ENCODE results near the gene ARHGAP40.

ARHGAP40 gene

DNA sequence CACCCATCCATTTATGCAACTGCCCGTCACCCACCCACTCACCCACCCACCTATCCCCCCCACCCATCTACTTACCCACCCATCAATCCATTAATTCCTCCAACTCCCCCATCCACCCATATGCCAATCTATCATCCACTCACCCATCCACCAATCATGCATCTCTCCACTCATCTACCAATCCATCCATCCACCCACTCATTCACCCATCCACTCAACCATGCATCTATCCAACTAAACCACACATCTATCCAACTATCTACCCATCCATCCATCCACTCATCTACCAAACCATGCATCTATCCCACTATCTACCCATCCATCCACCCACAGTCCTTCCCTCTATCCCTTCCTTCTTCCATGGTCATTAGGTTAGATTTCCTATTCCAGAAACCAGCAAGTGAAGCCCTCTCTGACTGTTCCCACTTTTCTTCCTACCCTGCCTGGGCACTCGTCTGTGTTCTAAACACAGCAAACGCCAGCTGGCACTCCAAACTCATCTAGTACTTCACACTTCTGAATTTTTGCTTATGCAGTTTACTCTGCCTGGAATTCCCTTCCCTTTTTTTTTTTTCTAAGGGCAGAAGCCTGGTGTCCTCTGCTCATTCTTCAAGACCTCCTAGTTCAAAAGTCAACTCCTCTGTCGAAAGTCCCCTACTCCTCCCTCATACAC, 43.1 kb downstream of the ARHGAP40 start:
- DNase-seq (ENCODE audit: low read depth), result no peak
- no peak overlapping the region for H3K4me3 ChIP-seq (ENCODE audit: low read depth, low read length)

DNA sequence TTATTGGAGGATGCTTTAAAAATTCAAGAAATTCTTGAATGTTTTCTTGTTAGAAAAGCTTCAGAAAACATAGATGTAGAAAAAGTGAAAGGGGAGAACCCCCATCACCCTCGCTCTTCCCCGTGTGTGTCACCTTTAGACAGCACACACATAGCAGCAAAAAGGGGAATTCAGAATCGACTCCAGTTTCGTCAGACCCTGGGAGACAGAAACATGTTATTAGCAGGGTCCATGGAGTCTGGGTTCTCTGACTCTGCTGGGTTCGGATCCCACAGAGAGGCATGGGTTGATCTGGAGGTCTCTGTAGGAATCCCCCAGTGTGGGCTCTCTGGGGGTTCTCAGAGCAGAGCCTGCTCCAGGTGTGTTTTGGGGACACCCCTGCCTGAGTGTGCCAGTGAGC, 43.7 kb downstream of the ARHGAP40 start:
- no peak overlapping the region for H3K4me3 ChIP-seq (ENCODE audit: low read depth, low read length)
- no peak for DNase-seq (ENCODE audit: low read depth)

DNA sequence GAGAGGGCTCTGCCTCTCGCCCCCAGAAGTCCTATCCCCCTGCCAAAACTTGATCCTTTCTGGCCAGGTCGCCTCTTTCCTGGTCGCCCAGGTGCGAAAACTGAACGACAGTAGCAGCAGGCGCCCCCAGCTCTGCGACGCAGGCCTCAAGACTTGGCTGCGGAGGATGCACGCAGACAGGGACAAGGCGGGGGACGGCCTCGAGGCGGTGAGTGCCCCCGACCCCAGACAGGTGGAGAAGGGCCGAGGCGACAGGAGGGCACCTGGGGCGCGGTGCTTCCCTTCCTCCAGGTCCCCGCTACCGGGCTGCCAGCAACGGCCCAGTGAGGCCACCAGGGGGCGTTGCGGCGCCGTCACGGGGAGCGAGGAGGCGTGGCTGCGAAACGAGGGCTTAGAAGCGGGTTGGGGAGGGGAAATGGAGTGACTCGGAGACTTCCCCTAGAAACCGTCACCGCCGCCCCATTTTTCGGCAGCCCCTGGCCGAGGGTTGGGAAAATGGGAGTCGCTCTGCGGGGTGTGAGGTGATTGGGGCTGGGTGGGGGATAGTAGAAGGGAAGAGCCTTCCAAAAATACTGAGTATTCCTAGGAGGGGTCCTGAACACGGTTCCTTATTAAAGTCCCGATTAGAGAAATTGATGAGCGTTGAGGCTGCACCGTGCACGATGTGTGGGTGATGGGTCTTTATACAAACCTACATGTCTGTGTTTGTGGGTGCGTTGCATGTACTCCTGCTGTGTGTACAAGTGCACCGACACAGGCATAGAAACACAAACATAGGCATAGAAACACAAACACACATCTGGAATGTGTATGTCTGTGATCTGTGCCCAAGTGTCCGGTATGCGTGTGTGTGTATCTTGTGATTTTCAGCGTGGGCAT, 44.6 kb downstream of the ARHGAP40 start:
- peak overlapping the region; percentile 29 for H3K4me3 ChIP-seq (ENCODE audit: low read depth, low read length)

DNA sequence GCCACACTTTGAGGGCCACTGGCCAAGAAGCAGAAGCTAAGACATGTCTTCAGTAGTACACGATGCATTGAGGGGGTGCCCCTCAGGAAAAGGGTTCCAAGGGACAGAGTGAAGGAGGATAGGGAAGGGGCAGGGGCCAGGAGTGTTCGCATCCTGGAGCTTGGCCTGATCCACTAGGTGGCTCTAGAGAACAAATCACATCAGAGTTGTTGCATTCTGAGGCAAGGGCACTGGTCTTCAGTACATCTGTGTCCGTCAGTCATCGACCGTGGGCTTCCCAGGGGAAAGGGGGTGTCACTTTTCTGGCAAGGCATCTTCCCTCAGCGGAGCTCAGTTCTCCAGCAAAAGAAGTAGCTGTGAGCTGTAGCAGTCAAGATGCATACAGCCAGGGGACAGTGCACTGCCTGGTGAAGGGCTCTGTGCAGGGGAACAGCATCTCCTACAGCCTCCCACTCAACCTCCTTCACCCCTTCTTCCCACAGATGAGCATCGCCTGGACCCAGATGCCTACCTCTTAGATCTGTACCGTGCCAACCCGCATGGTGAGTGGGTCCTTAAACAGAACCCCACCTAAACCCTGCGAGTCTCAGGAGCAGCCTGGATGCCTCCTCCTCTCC, 47.8 kb downstream of the ARHGAP40 start:
- DNase-seq (ENCODE audit: low read depth), result no peak
- no peak overlapping the region for H3K4me3 ChIP-seq (ENCODE audit: low read depth, low read length)

More for the DNA sequence above, 44.6 kb downstream of the ARHGAP40 start:
- DNase-seq (ENCODE audit: low read depth), result peak; percentile 13

DNA sequence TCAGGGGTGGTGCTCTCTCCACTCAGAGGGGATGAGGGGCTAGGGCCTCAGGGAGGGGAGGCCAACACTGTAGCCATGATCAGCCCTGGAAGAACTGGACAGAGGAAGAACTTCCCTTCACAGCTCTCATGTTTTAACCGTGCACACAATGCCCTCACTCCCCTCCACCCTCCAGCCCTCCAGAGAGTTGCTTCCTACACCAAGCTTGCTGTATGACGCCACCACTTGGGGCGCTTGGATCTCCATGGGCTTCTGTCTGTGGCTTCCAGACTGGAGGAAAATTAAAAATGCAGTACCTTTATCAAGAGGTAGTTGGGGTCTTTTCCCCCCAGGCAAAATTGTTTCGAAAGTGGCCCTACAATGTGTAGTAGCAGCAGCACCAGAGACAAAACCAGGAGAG, 48.4 kb downstream of the ARHGAP40 start:
- no peak overlapping the region for H3K4me3 ChIP-seq (ENCODE audit: low read depth, low read length)
- no peak for DNase-seq (ENCODE audit: low read depth)

DNA sequence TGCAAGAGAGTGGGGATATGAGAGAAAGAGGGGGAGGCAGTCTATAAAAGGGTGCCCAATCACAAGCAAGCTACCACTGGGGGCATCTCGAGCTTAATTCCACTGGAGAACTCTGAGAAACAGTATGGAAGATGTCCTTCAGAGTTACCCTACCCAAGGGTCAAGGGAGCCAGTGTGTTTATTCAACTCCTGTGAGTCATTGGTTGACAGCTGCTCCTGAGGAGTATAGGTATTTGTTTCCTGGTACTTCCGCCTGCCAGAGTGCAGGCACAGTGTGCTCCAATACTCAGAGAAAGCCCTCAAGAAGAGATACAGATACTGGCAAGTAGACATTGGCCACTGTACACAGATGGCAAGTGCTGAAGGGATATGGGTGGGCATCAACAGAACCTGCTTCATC, 49.5 kb downstream of the ARHGAP40 start:
- DNase-seq (ENCODE audit: low read depth), result no peak
- no peak overlapping the region for H3K4me3 ChIP-seq (ENCODE audit: low read depth, low read length)

DNA sequence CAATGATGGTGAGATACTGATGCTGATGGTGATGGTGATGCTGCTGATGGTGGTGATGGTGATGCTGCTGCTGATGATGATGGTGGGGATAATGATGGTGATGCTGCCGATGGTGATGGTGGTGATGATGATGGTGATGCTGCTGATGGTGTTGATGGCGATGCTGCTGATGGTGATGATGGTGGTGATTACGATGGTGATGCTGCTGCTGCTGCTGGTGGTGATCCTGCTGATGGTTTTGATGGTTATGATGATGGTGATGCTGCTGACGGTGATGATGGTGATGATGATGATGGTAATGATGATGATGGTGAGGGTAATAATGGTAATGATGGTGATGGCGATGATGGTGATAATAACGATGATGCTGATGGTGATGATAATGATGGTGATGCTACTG, 50.0 kb downstream of the ARHGAP40 start:
- H3K4me3 ChIP-seq (ENCODE audit: low read depth, low read length), result no peak overlapping the region
- DNase-seq (ENCODE audit: low read depth), result no peak

DNA sequence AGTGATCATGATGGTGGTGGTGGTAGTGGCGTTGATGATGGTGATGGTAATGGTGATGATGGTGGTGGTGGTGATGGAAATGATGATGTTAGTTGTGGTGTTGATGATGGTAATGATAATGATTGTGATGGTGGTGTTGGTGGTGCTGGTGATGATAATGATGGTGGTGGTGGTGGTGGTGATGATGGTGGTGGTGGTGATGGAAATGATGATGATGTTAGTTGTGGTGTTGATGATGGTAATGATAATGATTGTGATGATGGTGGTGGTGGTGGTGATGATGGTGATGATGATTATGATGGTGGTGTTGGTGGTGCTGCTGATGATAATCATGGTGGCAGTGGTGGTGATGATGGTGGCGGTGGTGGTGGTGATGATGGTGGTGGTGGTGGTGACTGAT, 51.4 kb downstream of the ARHGAP40 start:
- no peak for DNase-seq (ENCODE audit: low read depth)

DNA sequence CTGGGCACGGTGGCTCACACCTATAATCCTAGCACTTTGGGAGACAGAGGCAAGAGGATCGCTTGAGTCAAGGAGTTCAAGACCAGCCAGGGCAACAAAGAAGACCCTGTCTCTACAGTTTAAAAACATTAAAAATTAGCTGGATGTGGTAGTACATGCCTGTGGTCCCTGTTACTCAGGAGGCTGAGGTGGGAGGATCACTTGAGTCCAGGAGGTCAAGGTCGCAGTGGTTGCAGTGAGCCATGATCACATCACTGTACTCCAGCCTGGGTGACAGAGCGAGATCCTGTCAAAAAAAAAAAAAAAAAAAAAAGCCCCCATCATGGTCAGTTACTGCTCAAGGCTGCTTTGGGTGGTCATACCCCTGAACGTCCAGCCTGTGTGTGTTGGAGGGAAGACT, 55.8 kb downstream of the ARHGAP40 start:
- H3K4me3 ChIP-seq (ENCODE audit: low read depth, low read length), result no peak overlapping the region
- DNase-seq (ENCODE audit: low read depth), result no peak

More for the DNA sequence above, 51.4 kb downstream of the ARHGAP40 start:
- H3K4me3 ChIP-seq (ENCODE audit: low read depth, low read length), result no peak overlapping the region

DNA sequence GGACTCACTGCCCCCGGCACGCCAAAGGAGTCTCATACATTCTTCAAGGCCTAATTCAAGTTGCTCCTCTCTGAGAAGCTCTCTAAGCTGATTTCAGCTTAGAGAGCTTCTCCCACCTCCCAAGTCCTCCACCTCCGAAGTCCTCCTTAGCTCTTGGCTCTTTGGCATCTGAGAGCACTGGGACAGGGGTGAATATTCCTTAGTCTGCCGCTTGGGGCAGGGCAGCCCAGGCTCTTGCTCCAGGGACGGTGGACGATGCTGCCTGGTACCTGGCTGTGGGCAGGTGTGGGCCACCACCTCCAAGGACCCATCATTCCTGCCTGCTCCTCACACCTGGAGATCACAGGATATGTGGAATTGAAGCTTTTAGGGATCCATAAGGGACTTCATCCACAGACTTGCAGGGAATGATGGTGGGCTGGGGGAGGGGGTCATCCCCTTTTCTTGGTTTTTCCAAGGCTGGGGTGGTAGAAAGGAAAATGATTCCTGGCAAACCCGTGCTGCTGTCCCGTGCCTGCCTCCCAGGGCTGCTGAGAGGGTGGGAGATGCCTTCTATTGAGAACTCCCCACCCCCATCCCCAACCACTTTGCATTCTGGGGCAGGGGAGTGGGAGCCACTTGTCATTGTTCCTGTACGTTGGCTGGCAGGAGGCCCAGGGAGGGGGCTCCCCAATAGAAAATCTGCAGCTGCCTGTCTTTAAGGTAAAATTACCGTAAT, 57.4 kb downstream of the ARHGAP40 start:
- no peak for DNase-seq (ENCODE audit: low read depth)
- no peak overlapping the region for H3K4me3 ChIP-seq (ENCODE audit: low read depth, low read length)

DNA sequence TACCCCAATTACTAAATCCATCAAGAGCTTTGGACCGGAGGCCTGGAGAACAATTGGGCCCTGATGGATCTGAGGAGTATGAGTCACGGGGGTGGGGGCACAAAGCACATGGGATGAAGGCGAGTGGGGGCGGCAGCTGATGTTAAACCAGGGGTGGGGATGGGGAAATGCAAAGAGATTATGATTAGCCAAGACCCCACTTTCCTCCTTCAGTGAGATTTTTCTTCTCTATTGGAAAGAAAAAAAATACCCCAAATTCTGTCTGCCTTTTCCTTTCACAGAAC, 57.9 kb downstream of the ARHGAP40 start:
- DNase-seq (ENCODE audit: low read depth), result no peak
- no peak overlapping the region for H3K4me3 ChIP-seq (ENCODE audit: low read depth, low read length)

DNA sequence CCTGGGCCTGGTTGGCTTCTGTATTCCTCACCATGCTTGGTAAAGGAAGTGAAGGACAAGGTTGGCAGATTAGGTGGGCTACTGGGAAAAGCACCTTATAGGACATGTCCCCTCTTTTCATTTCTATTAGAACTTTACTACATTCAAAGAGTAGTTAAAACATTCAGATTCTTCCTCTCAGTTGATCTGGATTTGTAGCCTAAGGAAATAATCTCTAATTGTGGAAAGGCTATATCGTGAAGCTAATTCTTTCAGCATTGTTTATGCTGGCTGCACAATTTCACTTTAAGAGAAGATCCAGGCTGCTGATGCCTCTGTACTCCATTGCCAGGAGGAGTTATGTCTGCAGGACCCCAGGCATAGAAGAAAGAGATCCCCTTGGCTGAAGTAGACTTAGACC, 58.8 kb downstream of the ARHGAP40 start:
- no peak for DNase-seq (ENCODE audit: low read depth)
- H3K4me3 ChIP-seq (ENCODE audit: low read depth, low read length), result no peak overlapping the region

DNA sequence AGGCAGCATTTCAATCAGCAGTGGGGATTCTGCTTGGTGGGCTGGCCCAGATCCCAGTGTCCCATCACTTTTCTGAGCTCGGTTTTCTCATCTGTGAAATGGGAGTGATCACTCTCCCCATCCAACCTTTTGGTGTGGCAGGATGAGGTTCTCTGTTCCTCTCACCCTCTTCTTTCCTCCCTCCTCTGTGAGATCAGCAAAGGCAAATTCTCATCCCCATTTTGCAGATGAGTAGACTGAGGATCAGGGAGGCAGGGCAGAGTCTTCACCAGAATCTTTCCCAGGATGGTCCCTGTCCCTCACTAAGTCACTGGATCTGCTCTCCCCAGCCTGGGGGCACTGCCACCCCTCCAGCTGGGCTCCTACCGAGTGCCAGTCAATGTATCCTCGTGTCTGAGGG, 62.1 kb downstream of the ARHGAP40 start:
- H3K4me3 ChIP-seq (ENCODE audit: low read depth, low read length), result no peak overlapping the region
- no peak for DNase-seq (ENCODE audit: low read depth)

DNA sequence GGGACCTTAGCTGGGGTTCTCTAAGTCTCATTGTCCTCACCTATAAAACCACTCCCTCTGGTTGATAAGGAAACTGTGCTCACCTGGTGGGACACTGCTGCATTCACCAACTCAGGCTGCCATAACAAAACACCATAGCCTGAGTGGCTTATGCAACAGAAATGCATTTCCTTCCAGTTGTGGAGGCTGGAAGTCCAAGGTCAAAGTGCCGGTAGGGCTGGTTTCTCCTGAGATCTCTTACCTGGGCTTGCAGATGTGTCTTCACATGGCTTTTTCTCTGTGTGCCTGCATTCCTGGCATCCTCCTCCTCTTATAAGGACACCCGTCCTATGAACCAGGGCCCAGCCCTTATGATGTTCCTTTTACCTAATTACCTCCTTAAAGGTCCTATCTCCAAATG, 62.7 kb downstream of the ARHGAP40 start:
- no peak overlapping the region for H3K4me3 ChIP-seq (ENCODE audit: low read depth, low read length)
- DNase-seq (ENCODE audit: low read depth), result no peak

DNA sequence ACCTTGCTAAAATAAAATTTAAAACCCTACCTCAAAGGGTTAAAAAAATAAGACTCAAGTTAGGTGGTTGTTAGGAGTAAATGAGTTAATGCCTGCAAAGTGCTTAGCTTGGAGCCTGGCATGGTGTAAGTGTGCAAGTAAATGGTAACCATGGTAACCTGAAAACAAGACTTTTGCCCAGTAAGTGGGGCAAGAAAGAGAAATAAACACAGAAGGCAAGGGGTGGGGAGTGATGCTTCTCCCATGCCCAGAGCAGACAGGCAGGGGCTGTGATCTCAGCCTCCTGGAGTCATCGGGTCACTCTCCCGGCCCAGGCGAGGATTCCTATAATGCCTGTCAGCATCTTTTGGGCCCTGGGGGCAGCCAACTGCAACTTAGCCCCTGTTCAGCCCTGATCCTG, 63.5 kb downstream of the ARHGAP40 start:
- no peak for DNase-seq (ENCODE audit: low read depth)

DNA sequence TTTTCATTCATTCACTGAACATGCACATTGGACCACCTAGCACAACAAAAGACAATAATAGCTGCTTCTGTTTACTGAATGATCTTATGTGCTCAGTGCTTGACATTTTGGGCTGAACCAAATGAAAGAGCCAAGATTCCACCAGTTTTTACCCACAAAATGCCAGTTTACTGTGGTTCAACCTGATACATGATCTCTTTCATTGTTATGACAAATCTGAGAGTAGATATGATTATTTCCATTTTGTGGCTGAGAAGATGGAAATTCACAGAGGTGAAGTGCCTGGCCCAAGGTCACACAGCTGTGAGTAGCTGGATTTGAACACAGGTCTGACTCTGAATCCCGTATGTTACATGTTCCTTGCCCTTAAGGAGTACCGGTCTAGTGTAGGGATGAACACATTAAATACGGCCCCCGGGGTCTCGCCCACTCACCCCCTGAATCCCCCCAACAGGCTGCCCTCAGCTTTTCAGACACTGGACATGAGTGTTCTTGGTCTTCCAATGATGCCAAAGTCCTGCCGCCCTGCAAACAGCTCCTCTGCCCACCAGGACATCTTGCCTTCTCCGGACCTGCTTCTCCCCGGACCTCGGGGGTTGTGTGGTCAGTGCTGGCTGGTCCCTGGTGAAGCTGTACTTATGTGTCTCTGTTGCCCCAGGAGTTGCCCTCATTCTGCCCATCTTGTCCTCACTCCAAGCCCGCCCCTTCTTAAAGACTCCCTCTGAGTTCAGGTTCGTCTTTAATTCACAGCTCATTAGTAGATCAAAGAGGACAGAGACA, 64.1 kb downstream of the ARHGAP40 start:
- no peak for DNase-seq (ENCODE audit: low read depth)
- no peak overlapping the region for H3K4me3 ChIP-seq (ENCODE audit: low read depth, low read length)

More for the DNA sequence above, 63.5 kb downstream of the ARHGAP40 start:
- H3K4me3 ChIP-seq (ENCODE audit: low read depth, low read length), result no peak overlapping the region

DNA sequence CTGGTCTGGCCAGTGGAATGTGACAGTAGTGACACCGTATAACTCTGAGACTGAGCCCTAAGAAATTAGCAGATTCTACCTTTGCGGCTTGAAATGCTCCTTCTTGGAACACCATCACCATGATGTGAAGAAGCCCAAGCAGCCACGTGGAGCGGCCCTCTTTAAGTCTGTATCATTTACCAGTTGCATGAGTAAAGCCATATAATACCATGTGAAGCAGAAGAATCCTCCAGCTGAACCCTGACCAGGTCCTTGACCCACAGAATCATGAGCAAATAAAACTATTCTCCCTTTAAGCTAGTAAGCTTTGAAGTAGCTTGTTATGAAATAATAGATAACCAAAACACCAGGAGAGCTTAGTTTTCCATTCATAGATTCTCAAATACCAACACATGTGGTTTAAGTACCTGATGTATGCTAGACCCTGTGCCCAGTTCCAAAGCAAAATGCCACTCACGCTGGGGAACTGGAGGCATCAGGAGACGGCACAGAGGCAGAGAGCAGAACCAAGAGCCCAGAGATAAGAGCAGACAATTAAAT, 65.9 kb downstream of the ARHGAP40 start:
- DNase-seq (ENCODE audit: low read depth), result no peak
- H3K4me3 ChIP-seq (ENCODE audit: low read depth, low read length), result no peak overlapping the region

DNA sequence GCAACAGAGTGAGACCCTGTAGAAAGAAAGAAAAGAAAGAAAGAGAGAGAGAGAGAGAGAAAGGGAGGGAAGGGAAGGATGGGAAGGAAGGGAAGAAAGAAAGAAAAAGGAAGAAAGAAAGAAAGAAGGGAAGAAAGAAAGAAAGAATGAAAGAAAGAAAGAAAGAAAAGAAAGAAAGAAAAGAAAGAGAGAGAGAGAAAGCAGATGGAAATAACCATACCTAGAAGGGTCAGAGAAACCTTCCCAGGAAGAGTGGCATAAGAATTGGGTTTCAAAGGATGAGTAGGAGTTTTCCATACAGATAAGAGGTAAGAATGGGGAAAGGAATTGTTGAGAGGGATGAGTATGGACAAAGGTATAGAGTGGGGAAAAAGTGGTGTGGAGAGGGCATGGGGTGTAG, 68.1 kb downstream of the ARHGAP40 start:
- no peak overlapping the region for H3K4me3 ChIP-seq (ENCODE audit: low read depth, low read length)
- no peak for DNase-seq (ENCODE audit: low read depth)

DNA sequence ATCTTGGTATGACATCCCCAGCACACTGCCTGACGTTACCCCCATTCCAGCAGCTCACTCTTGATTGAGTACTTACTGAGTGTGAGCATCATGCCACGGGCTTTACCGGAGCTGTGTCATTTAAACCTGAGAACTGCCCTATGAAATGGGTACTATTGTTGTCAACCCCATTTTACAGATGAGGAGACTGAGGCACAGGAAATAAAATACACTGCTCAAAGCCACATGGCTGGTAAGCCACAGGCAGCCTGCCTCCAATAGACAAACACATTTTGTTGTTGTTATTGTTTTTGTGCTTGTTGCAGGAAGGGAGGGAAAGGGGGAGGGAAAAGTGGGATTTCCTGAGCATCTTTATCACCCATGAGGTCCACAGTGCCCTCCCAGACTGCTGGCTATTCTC, 69.2 kb downstream of the ARHGAP40 start:
- no peak overlapping the region for H3K4me3 ChIP-seq (ENCODE audit: low read depth, low read length)
- no peak for DNase-seq (ENCODE audit: low read depth)
